ENCODE data around the gene EPB41L4B.
A peak's percentile ranks its signal among the peaks of the same experiment; 100 is the strongest.

EPB41L4B gene

DNA sequence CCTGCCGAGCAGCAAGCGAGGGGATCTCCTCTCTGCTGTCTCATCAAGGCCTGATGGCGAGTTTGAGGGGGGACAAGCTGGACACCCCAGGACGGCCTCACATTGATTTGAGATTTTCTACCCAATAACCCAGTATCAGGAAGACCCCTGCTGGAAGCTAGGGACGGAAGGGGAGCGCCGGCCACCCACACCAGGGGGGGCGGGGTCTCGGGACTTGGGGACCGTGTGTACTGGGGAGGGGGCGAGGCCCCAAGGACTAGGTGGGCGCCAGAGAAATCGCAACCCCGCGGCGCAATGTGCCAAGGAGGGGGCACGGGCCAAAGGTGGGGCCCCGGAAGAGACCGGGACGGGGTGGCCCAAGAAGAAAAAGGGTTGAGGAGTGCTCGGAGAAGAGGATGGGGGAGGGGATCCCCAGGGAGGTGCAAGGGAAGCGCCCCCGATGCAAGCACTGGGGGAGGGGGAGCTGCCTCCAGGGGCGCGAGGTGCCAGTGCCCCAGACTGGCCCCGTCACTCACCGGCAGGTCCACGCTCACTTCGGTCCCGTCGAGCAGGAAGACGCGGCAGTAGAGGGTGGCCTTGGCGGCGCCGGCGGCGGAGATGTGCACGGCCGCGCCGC, 1.1 kb downstream of the EPB41L4B start:
- DNase-seq: no peak

DNA sequence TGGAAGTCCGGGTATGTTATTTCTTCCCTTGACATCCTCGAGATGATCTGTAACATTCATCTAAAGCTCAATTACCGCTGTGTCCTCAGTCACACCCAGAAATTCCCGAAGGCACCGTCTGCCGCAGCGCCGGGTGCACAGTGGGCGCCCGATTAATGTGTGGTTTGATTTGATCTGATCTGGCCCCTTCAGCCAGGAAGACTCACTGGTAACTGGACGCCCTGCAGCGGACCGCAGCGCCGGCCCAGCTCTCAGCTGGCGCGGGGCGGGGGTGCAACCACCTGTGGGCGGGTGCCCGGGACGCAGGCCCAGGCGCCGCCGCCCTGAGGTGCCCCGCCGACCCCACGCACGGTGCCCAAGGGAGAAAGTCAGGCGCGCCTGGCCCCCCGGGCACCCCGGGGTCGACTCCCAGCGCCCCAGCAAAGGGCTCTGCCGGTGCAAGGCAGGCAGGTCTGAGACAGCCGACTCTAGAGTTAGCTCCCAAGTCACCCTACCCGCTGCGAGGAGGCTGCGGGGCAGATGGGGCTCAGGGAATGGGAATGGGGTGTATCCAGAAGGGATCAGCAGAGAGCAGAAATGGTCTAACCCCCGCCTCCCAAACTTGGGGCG, 1.7 kb downstream of the EPB41L4B start:
- no peak for DNase-seq

DNA sequence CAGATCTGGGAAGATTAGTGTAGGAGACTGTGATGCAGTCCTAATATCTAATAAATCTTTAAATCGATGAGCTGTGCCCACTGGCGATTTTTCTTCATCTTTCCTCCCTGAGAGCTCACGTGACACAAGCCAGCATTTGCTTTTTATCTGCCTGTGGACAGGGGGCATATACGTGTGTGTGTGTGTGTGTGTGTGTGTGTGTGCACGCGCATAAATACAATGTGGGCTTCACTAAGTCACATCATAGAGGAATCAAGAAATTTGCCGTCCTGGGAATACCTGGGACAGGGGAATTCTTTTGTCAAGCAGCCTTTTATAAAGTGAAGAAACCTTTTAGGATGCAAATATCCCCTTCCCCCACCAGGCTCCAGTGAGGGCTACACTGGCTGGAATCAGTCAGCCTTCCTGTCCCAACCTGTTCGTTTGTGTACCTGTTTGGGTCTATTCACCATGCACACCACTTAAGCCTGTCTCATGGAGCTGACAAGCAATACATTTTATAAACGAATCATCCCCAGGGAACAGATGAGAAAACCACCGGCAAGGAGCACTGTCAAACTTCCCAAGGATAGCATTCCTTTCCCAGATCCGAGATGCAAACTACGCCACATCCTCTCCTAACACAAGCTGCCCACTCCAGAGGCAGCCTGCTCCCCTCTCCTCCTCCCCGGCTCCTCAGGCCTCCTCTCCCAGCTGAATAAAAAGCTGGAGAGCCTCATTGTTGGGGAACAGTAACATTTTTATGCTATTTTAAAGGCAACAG, 2.7 kb downstream of the EPB41L4B start:
- DNase-seq: no peak

DNA sequence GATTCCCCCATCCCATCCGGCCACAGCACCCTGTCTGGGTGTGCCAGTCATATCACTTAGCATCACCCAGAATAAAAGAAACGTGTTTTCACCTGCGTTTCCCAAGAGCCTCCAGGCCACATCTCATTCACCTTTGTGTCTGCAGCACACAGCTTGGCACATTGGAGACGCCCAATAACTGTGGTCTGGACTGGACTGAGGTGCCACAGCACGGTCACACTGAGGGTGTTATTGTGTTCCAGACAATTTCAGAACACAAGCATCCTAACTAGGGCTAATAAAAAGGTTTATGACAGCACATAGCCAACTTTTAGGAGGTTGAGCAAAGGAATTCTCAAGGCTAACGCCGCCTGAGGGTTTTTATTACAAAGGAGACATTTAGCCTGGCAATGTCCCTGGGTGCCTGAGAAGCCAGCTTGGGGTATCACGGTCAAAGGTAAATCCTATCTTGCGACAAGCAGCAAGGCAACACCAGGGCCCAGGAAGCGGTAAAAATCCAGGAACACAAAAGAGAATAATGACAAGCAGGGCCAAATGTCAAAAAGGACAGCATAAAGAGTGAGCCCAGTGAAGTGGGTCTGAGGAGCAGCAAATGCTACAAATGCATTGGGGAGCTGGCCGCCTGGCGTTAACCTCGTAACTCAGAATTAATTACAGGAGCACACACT, 3.4 kb downstream of the EPB41L4B start:
- no peak for DNase-seq

DNA sequence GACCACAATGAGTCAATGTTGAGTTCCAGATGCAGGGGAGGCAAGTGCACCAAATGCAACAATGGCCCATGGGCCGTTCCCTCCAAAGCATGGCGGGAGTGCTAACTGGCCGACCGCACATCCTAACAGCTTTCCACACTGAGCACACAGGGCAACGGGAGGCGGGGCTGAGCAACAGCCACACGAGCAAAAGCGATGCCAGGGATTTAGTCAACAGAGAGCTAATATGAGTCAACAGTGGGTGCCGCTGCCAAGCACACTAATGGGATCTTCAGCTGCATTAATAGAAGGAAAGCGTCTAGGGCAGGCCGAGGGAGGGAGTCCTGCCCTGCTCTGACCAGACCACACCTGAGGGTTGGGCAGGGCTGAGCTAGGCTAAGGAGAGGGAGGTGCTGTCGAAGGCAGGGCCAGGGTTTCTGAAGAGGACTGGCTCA, 4.6 kb downstream of the EPB41L4B start:
- DNase-seq: peak; percentile 11

DNA sequence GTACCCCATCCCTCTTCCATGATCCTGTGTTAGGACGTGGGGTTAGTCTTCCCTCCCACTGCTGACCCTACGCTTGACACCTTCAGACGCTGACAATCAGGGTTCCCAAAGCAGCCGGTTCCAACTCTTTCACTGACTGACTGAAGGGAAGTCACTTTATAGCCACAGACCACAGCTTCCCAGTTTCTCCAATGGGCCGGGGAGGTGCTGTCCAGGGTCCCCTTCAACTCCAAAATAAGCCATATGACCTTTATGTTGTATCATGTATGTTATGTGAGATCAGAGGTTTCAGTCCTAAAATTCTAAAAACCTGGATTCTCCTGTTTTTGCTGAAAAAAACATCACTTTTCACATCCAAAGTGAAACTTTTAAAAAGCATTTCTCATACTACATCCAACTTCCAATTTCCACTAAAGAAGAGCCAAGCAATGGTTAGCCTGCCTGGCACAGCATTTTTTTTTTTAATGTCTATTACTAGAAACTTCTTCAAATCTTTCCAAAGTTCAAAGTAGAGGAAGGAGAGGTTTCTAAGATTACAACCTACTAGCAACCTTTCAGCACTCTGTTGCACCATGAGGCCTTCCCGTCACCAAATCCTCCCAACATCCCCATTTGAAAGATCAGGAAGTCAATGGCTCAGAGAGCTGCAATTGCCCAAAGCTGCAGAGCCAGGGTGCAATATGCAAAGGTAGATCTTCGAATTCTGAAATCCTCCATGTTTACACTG, 5.2 kb downstream of the EPB41L4B start:
- DNase-seq: peak; percentile 68

DNA sequence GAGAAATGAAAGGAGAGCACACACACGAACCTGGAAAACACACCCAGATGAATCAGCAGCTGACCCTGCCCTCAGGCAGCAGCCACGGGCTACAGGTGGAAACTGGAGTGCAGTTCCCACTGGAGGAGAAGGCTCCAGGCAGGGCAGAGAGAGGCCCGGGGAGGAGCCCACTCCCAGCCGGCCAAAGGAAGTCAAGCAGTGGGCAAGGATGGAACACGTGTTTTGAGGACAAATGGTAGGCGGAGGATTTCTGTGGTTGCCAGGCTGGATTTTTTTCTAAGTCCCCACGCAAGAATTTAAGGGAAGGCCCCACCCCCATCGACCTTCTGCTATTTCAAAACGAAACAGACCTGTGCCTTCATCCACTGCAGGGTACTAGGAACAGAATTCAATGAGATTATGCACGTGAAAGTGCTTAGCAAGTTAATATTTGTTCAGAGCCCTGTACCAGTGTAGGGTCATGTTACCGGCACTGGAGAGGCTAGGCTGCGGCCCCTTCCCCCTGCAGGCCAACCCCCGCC, 6.8 kb downstream of the EPB41L4B start:
- no peak for DNase-seq

DNA sequence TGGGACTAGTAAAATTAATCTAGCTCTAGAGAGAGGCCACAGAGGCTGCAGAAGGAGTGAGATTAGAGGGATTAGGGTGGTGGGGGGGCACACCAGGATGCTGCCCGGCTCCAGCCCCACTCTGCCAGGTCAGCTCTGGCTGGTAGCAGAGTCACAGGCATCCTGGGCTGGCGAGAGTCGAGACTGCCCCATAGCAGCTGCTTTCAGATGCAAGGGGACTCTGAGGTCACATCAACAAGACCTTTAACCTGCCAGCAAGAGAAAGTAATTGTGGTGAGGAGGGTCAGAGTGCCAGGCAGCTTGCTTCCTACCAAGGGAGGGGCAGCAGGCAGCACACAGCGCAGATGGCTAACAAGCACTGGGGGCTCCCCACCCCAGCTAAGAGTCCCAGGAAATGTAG, 7.5 kb downstream of the EPB41L4B start:
- no peak for DNase-seq

DNA sequence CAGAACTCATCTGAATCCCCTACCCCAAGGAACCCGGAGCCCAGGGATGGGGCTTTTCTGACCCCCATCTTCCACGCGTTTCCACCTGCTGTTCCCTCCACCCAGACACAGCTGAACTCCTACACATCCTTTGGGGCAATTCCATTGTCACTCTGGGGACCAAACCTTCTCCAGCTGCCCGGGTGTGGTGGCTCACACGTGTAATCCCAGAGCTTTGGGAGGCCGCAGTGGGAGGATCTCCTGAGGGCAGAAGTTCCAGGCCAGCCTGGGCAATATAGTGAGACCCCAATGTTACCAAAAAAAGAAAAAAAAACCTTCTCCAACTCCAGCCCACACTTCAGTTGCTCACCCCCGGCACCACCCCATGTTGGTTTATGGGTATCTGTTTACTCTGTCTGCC, 8.1 kb downstream of the EPB41L4B start:
- no peak for DNase-seq

DNA sequence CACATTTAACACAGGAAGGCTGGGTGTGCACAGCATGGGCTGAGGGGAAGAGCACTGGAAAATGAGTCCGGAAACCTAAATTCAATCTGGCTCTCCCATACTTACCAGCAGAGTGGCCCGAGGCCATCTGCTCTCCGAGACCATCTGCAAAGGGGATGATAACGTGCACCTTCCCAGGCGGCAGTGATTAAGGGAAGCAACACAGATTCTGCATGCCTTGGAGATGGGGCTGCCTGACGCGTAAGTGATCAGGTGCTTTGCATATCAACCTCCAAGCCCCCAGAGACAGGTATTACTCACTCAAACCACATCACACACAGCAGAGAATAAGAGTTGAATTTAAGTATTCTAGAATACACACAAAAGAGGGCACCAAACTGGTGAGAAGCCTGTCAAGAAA, 9.1 kb downstream of the EPB41L4B start:
- no peak for DNase-seq

DNA sequence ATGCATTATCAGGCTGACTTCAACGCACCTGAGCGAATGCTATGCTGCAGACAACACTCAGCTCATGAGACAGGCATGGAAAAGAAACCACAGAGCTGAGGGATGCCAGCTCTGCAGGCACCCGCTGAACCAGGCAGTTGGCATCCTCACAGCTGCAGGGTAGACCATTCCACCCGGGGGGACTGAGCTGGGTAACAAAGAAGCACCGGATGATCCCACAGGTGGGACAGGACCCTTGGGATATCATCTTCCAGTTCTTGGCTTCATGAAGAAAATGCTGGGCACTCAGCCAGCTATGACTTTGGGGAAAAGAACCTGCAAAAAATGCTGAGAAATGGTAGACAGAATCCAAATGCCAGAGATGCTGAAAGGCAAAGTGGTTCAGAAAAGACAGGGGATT, 9.6 kb downstream of the EPB41L4B start:
- DNase-seq: no peak

DNA sequence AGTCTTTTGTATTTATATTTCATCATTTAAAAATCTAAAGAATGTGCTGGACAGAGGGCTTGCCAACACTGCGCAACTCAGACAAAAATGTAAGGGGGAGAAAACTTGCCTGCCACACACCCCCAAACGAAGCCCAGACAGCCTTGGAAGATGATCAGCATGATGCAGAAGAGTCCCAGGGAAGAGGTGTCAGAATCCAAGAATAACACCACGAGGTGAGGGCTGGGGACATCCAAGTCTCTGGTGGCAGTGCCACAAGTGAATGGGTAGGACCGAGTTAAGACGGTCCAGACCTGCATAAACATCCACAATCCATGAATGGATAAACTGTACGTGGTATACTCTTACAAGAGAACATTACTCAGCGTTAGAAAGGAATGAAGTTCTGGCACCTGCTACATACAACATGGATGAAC, 10.4 kb downstream of the EPB41L4B start:
- no peak for DNase-seq

DNA sequence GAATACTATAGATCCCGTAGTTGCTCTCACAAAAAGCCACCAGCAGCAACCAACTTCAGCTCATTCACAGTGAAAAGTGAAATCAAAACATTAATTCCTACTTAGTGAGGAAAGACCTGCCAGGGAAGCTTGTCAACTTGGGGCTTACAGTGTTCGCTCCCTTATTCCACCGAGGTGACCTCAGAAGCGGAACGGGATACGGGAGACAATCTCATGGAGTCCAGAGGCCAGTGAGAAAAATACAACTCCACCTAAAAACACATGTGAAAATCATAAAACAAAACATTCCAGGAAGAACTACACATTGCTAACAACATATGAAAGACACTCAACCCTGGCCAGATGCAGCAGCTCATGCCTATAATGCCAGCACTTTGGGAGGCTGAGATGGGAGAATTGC, 11.6 kb downstream of the EPB41L4B start:
- no peak for DNase-seq

DNA sequence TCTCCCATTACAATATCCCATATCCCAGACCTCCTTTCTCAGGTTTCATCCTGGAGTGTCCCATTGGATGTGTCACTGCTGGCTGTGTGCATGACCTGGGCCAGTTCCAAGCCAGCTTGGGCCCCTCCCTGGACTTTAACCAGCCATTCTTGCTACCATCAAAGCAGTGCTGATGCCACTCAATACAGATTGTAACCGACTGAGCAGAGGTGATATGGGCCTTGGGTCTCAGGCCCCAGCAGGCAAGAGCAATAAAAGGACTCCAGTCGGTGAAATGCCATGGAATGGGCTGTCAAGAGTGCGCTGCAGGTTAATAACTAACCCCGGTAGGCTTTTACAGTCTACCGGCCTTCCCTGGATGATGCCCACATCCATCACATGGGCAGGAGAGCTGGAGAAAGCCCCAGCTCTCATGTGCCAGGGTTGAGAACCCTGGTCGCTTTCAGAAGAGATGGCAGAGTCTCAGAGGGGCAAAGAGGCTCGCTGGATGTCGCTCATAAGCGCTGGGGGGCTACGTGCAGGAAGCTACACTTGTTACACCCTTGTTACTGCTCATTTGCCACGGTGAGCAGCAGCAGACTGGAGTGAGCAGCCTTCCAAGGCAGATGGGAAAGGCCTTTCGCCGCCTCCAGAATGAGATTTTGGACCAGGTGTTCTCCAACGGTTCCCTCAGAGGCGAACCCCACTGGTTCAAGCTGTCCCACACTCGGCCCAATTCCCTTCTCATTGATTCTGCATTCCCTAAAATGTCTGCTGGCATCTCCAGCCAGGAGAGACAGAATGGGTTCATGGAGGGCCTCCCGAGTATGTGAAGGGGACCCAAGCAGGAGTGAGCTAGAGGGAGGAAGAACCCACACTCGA, 13.2 kb downstream of the EPB41L4B start:
- no peak for DNase-seq

DNA sequence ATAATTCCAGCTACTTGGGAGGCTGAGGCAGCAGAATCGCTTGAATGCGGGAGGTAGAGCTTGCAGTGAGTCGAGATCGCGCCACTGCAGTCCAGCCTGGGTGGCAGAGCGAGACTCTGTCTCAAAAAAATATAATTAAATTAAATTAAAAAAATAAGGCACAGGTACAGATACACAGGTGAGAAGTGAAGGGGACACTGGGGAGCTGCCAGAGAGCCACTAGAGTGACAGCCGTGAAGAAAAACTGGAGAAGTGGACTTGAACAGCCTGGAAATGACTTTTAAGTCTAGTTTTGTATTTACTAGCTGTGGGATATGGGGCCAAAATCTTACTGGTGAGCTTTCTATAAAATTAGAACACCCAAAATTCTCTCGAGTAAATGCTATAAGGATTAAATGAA, 15.1 kb downstream of the EPB41L4B start:
- DNase-seq: no peak

DNA sequence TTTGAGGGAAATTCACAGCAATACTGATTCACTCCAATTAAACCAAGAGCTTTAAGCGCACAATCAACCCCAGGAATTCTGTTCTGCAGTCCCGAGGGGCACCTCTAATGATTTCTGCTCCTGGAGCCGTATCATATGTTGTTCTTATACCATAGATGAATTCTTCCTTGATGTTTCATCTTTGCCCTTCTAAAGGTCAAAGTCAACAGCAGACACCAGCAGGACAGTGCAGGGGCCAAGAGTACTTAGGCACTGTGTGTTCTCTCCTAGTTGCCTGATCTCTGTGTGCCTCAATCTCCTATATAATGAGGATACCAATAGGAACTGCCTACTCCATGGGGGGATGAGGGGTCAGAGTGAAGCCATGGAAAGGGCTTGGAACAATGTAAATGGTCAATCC, 16.5 kb downstream of the EPB41L4B start:
- DNase-seq: no peak

DNA sequence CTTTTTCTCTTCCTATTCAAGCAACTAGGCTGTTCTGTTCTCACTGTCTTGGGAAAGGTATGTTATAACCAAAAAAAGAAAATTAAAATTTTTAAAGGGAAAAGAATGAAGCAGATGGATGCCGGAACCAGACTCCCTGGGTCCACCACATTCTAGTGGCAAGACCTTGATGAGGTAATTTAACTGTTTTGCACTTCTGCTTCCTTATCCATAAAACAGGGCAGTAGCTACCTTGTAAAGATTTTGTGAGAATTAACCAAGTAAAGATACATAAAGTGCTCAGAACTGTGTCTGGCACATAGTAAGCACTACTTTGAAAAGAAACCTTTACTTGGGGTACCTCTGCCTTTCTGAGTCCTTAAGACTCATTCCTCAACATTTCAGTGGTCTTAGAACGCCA, 17.0 kb downstream of the EPB41L4B start:
- DNase-seq: no peak

DNA sequence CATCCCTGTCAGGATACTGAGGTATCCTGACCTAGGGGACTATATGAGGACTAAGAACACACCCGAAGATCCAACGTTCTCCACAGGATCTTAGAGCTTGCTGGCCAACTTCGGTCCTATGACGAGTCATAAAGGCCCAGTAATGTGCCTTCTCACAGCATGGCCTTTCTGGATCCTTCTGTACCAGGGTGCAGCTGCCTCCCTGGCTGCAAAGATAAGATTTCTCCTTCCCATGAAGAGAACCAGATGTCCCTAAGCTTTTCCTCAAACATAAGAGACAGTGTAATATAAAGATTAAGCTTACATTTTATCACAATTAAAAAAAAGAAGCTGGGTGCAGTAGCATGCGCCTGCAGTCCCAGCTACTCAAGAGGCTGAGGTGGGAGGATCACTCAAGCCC, 18.3 kb downstream of the EPB41L4B start:
- DNase-seq: no peak

DNA sequence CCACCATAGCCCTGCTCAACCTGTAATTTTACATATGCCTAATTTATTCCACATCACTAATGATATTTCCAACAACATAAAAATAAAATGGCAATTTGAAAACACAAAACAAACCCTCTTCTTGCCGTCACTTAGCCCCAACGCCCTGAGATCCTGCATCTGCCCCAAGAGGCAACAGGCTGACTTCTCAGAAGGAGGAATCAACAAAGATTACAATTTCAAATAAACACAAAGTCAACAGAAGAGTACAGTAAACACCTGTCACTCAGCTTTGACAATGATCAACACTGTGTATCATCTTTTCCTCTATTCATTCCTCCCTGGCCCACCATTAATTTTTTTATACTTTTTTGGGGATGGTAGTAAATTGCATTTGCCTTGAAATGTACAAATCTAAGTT, 19.8 kb downstream of the EPB41L4B start:
- DNase-seq: no peak

DNA sequence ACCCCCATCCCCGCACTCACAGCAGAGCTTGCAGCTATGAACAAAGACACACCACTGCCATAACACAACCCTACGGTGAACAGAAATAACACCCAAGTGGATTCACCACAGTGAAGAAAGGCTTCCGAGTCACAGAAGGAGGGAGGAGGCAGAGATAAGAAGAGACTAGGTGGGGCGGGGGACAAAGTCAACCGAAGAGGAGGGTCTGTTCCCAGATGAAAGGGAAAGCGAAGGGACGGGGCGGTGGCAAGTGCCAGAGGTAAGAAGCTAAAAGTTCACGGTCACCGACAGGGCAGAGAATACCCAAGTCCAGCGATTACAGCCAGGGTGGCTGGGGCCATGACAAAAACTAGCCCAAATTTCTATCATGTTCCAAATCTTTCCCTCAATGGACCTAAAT, 21.0 kb downstream of the EPB41L4B start:
- DNase-seq: no peak

DNA sequence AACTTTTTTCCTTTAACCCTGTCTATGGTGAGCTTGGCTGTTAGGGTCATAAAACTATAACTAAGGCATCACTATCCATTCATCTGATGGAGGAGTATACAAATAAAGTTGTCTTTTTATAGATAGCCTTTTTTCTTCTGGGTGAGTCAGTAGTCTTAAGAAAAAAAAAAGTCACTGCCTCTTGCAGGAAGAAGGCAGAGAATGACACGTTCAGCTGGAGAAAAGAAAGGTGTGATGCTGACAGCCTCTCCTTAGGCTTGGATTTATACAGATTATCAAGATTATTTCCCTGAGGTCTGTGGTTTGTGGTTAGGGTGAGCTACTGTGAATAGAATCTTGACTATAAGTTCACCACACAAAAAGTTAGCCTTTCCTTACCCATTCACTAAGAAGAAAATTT, 23.0 kb downstream of the EPB41L4B start:
- no peak for DNase-seq

Data from suppressor macrophage treated with lipopolysaccharide for 4 hours (primary cell).